Caki2 (cell line): ENCODE results near the gene ZNF791. TPM values are rescaled to one million over a fixed set of nuclear protein-coding genes. Genes with fewer than 3 reads are reported as not detected.
"Not testable (repeated sequence)": the region's sequence is repeated elsewhere in the genome, so short reads cannot be mapped to it uniquely, and the experiment has no call there.

Source experiments
- DNase-seq: peaks from one replicate; pipeline ENCODE4 v3.0.0-alpha.2; 2015; ENCODE audit warnings: low read depth
- in situ Hi-C: cut with HindIII; loops from 2 replicates; pipeline ENCODE4 v1.10.0; 2016; ENCODE audit warnings: low sequenced_read_pairs, low pct_unique_long_range_greater_than_20kb, mixed read lengths
- total RNA-seq: library from RNA; depleted of rRNA; stranded (reverse); fragments of >200 nt; shearing (Covaris generic); gene quantifications from 2 replicates; pipeline ENCODE4 v1.2.3, GENCODE V29; 2014; ENCODE audit warnings: low replicate concordance

Gene ZNF791
- total RNA-seq, 1 experiment from 2014 or later = 9.8 TPM

DNA sequence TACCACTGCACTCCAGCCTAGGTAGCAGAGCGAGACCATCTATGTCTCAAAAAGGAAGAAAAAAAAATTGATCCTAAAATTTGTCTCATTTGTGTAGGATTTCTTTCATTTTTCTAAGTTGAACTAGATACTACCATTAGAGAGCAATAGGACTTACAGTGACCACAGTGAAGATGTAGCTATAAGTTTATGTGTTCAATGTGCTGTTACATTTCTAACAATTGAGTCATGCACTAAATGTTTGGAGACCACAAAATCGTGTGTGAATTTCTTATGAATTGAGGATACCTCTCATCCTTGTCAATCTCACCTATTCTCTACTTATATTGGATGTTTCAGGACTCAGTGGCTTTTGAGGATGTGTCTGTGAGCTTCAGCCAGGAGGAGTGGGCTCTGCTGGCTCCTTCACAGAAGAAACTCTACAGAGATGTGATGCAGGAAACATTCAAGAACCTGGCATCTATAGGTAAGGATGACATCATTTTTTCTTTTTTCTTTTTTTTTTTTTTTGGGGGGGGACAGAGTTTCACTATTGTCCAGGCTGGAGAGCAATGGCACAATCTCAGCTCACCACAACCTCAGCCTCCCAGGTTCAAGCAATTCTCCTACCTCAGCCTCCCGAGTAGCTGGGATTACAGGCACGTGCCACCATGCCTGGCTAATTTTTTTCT is 12.8 kb downstream of the ZNF791 start:
- DNase-seq = no peak
- in situ Hi-C loops = no loop called here

- DNase-seq = no peak
- in situ Hi-C loops = no loop called here
Measured at GRCh38 chr19:12626958-12627357, 16.2 kb downstream of the ZNF791 start.

GRCh38 chr19:12628040-12629022 is 17.6 kb downstream of the ZNF791 start:
- peak; percentile 32 for DNase-seq
- in situ Hi-C loops = no loop called here

DNA sequence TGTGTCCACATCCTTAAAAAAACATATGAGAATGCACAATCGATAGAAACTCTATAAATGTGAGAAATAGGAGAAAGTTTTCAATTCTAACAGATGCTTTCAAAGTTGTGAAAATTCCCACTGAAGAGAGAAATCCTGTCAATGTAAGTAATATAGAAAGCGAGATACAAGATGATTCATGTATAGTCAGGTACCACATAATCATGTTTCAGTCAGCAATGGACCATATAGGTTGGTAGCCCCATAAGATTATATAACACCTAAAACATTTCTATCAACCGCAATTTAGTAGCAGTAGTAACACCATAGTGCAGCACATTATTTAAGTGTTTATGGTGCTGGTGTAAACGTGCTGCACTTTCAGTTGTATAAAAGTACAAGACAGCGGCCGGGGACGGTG is 18.5 kb downstream of the ZNF791 start:
- in situ Hi-C loops = no loop called here

GRCh38 chr19:12636631-12637030 is 25.9 kb downstream of the ZNF791 start:
- no peak for DNase-seq
- in situ Hi-C loops = no loop called here

More for the DNA sequence above, 18.5 kb downstream of the ZNF791 start:
- DNase-seq = no peak

GRCh38 chr19:12638611-12639182 is 28.0 kb downstream of the ZNF791 start:
- DNase-seq = no peak
- in situ Hi-C loops = no loop called here

DNA sequence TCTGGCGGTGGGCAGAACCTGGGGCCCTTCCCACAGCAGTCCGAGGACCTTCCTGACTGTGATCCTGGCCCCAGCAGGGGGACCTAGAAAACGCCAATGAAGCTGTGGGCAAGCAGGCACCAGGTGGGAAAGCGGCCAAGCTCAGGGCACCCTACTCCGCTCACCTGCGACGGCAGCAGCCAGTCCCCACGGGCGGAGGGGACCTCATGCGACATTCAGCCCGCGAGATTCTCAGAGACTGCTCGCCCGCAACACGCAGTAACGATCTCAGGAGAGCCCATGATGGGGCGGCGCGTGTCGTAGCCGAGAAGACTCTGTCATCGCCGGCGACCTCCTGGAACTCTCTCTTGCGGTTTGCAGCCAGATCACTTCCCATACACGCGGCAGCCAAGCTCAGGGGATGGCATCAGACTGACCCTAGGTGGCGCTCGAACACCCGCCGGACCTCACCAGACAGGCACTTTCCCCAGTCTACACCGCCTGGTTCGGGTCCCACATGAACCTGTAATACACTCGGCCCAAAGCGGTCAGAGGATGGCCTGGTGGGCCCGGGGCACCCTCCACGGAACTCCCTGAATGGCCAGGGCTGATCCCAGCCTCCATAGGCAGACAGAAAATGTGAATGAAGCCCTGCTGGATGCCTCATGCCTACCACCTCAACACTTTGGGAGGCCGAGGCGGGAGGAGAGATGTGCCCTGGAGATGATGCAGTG is 29.3 kb downstream of the ZNF791 start:
- in situ Hi-C loops = no loop called here
- peak; percentile 51 for DNase-seq

DNA sequence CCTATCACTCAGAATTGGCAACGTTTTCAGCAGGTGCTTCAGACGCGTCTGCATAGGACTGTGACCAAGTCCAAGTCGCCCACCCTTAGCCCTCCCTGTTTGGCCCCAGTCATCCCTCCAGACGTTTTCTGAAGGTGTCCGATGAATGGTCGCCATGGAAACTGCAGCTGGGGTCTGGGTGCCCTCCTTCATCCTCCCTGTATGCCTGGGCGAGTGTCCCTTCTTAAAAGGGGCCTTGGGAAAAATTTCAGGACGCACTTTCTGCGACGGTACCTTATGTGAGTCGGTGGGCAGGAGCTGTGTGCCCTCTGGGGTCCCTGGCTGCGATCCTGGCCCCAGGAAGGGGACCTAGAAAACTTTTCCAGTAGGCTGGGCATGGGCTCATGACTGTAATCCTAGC is 30.7 kb downstream of the ZNF791 start:
- in situ Hi-C loops = no loop called here
- DNase-seq = no peak

GRCh38 chr19:12642506-12642905 is 31.8 kb downstream of the ZNF791 start:
- no peak for DNase-seq
- in situ Hi-C loops = no loop called here

DNA sequence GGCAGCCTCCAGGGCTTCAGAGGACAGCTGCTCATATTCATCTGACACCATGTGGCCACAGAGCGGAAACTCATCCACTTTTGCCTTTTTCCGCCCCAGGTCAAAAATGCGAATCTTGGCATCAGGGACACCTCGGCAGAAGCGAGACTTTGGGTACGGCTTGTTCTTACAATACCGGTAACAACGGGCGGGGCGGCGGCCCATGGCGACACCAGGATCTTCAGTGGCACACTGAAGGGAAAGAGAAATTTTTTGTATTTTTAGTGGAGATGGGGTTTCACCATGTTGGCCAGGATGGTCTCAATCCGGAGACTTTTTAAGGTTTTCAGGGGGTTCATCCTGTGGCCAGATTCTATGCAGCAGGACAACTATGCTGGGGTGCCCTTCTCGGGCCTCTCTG is 33.0 kb downstream of the ZNF791 start:
- DNase-seq, in situ Hi-C loops: not testable (repeated sequence)

- in situ Hi-C loops = no loop called here
- DNase-seq = no peak
Measured at GRCh38 chr19:12646551-12646950, 35.8 kb downstream of the ZNF791 start.

DNA sequence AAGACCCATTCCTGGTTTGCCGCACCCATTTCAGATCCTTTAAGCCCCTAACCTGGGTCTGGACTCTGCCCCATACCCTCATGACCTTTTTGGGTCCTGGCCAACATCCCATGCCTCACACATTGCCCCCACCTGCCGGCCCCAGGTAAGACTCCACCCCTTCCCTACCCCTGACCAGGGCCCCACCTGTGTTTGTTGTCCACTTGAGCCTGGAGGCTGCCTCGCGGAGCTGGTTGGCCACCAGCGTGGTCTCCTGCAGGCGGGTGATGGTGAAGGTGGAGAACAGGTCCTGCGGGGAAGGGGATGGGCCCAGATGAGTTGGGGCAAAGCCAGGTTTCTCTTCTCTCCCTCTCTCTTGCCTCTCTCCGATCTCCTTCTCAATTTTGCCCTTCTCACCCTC is 36.3 kb downstream of the ZNF791 start:
- in situ Hi-C loops = no loop called here

GRCh38 chr19:12647490-12648071 is 36.9 kb downstream of the ZNF791 start:
- DNase-seq = no peak

More for the DNA sequence above, 36.3 kb downstream of the ZNF791 start:
- no peak for DNase-seq

GRCh38 chr19:12648088-12648487 is 37.4 kb downstream of the ZNF791 start:
- DNase-seq = no peak
- in situ Hi-C loops = no loop called here

More at GRCh38 chr19:12647490-12648071, 36.9 kb downstream of the ZNF791 start:
- in situ Hi-C loops = no loop called here

DNA sequence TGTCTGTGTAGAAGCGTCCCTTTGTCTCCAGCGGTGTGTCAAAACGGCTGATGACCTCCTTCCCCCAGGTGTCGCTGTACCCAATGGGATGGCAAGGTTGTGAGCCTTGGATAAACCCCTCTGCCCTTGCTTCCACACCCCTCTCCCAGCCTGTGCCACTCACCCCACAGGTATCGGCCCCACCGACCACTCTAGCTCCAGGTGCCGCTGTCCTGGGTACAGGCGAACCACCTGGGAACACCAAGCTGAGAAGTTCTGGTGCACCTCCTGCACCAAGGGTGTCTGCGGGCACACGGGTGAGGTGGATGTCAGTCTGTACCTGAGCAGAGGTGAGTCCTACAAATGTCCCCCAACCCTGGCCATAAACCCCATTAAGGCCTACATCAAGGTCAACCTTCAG is 39.2 kb downstream of the ZNF791 start:
- in situ Hi-C loops = no loop called here
- DNase-seq = no peak

DNA sequence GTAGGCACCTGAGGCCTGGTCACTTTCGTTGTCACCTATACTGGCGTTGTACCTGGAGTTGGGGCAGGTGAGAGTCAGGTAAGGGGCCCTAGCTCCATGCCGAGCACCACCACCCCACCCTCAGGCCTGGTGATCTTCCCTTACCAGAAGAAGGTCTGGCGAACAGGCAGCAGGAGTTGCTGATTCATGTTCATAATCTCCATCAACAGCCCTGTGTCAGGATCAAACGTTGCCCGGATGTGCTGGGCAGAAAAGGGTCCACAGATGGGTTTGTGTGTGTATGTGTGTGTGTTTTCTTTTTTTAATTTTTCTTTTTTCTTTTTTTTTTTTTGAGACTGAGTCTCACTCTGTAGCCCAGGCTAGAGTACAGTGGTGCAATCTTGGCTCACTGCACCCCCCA is 41.5 kb downstream of the ZNF791 start:
- DNase-seq = no peak
- in situ Hi-C loops = no loop called here

DNA sequence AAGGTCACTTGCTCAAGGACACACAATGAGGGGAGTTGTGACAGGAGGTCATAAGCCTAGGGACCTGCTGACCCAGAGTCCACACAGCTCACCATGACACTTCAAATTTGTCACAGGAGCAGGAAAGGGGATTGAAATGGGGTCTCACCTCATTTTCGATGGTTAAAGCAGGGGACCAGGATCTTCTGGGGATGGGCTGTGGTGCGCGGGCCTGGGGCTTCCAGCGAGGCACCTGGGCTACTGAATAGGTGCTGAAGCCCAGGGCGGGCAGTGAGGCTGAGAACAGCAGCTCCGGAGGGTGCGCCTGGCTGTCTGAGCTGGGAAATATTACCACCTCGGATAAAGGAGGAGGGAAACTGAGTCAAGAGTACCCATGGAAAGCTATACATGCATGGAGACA is 44.8 kb downstream of the ZNF791 start:
- DNase-seq = no peak
- in situ Hi-C loops = no loop called here

DNA sequence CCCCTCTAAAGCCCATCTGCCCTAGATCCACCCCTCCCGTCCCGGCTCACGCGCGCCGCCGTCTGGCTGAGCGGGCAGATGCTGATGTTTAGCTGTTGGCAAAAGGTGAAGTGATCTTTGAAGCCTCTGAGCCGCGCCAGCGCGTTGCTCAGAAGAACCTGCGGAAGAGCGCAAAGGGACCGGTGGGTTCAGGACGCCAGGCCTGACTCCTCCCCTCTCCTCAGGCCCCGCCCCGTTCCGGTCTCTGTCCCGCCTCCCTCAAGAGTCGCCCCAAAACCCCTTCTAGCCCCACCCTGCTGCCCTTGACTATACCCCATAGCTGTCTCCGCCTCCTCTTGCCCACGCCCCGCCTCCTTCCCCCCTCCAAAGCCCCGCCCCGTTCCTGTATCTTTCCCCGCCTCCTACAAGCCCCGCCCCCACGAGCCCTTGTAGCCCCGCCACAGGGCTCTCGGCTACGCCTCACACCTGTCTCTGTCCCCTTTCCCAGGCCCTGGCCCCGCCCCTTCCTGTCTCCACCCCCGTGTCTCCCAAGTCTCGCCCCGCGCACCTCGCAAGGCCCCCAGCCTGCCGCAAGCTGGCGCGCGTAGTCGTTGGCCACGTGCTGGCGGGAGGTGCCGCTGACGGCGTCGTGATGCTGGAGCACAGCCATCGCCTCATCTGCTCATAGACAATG is 46.3 kb downstream of the ZNF791 start:
- in situ Hi-C loops = no loop called here
- DNase-seq = no peak
